Measurements from ENCODE around the gene ITGAD. TPM values are rescaled to one million over a fixed set of nuclear protein-coding genes. Genes with fewer than 3 reads are reported as not detected.

Gene ITGAD
- polyA plus RNA-seq, 1 of the 3 experiments (the other 2 are of a cell fraction): not detected

DNA sequence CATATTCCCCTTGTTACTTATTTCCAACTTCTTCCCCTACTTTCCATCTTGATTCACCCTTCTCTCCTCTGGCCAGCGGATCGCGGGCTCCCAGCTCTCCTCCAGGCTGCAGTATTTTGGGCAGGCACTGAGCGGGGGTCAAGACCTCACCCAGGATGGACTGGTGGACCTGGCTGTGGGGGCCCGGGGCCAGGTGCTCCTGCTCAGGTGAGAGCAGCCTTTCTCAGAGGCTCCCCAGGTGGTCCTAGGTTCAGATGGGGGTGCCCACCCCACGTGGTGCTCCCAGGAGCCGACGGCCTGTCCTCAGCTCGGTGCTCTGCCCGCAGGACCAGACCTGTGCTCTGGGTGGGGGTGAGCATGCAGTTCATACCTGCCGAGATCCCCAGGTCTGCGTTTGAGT, 22.1 kb upstream of the ITGAD start:
- TF ChIP-seq, protein P1, sequence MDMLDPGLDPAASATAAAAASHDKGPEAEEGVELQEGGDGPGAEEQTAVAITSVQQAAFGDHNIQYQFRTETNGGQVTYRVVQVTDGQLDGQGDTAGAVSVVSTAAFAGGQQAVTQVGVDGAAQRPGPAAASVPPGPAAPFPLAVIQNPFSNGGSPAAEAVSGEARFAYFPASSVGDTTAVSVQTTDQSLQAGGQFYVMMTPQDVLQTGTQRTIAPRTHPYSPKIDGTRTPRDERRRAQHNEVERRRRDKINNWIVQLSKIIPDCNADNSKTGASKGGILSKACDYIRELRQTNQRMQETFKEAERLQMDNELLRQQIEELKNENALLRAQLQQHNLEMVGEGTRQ (IDR thresholded peaks at IDR 0.05; ENCODE audit: borderline replicate concordance, low read depth, low read length): no peak
- TF ChIP-seq GABPA (IDR thresholded peaks at IDR 0.05; ENCODE audit: low read depth): no peak
- TF ChIP-seq SIN3A (IDR thresholded peaks at IDR 0.05; ENCODE audit: borderline replicate concordance, low read depth, low read length): no peak
- TF ChIP-seq CHD2 (IDR thresholded peaks at IDR 0.05; ENCODE audit: low read length, partially characterized antibody): no peak
- no peak for TF ChIP-seq FOXJ3 (CRISPR knock-in tag; IDR thresholded peaks at IDR 0.05)
- TF ChIP-seq JUND (IDR thresholded peaks at IDR 0.05): no peak
- TF ChIP-seq ELF1 (IDR thresholded peaks at IDR 0.05): no peak
- no peak for TF ChIP-seq NRF1 (IDR thresholded peaks at IDR 0.05; ENCODE audit: low read depth, low read length)
- TF ChIP-seq RXRA (IDR thresholded peaks at IDR 0.05; ENCODE audit: borderline replicate concordance, low read depth): no peak
- TF ChIP-seq, protein P2, sequence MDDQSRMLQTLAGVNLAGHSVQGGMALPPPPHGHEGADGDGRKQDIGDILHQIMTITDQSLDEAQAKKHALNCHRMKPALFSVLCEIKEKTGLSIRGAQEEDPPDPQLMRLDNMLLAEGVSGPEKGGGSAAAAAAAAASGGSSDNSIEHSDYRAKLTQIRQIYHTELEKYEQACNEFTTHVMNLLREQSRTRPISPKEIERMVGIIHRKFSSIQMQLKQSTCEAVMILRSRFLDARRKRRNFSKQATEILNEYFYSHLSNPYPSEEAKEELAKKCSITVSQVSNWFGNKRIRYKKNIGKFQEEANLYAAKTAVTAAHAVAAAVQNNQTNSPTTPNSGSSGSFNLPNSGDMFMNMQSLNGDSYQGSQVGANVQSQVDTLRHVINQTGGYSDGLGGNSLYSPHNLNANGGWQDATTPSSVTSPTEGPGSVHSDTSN (IDR thresholded peaks at IDR 0.05): no peak
- TF ChIP-seq RFX5 (IDR thresholded peaks at IDR 0.05; ENCODE audit: low read length): no peak
- no peak for TF ChIP-seq YY1 (IDR thresholded peaks at IDR 0.05; ENCODE audit: low read depth)
- TF ChIP-seq EZH2phosphoT487 (IDR thresholded peaks at IDR 0.05; ENCODE audit: borderline replicate concordance, low read depth): no peak
- POLR2A ChIA-PET: no interaction called here

DNA sequence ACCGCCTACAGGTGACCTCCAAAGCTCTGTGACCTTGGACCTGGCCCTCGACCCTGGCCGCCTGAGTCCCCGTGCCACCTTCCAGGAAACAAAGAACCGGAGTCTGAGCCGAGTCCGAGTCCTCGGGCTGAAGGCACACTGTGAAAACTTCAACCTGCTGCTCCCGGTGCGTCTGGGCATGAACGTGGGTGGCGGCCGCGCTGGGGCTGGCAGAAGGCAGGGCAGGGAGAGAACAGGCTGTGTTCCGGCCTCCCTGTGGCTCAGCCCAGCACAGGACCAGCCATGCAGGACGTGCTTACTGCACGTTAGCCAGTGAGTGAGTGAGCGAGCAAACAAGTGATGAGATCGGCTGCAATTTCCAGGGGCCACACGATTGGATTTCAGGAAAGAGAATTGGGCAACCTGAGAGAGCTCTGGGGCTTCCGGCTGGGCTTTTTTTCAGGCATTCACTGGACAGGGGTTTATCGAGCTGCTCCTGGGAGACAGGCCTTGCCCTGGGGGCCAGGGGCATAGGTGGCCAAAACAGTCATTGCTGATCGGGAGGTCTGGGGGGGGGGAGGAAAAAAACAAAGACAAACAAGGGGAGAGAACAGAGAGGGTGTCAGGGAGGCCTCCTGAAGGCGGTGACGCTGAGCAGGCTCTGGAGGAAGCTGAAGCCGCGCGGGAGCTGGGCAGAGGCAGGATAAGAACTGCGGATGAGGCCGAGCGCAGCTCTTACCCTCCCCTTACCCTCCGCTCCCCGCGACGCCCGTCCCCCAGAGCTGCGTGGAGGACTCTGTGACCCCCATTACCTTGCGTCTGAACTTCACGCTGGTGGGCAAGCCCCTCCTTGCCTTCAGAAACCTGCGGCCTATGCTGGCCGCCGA, 21.3 kb upstream of the ITGAD start:
- no peak overlapping the region for H3K4me2 ChIP-seq
- no peaks in the 10 kb centered on the region for H4K20me1 ChIP-seq (ENCODE audit: insufficient read depth)
- no peaks in the 10 kb centered on the region for H3K36me3 ChIP-seq (replicated peaks in 1 of 2; ENCODE audit: control insufficient read depth in 1 of 2, insufficient read depth in 2 of 2, low read length in 1 of 2)
- no peaks in the 10 kb centered on the region for H3K9me3 ChIP-seq
- H3K9ac ChIP-seq: no peak overlapping the region
- no peaks in the 10 kb centered on the region for H3F3A ChIP-seq (replicated peaks; ENCODE audit: insufficient read depth)
- DNase-seq: no peak
- ChIA-PET POLR2A (no interaction called here), CTCF (interaction anchor here (1.0 to 3.1 kb wide), 2 partner anchors 10 to 12 kb away, joined by 6 to 9 read pairs; no protein-coding TSS in a partner anchor)
- H3K4me3 ChIP-seq (ENCODE audit: low read depth in 2 of 2, low read length in 1 of 2): no peak overlapping the region
- H3K79me2 ChIP-seq (ENCODE audit: insufficient read depth): no peaks in the 10 kb centered on the region
- H3K4me1 ChIP-seq (ENCODE audit: control insufficient read depth in 1 of 2, insufficient read depth in 2 of 2, low read depth in 1 of 2, low read length in 1 of 2): no peaks in the 10 kb centered on the region
- WGBS (ENCODE audit: low lambda C conversion rate): 26% methylated on average over 37 of the region's 42 CpGs
- H3K27ac ChIP-seq (ENCODE audit: low read depth in 2 of 2, low read length in 1 of 2): no peak overlapping the region
- no peaks in the 10 kb centered on the region for H3K9me2 ChIP-seq
- peaks cover 66% of the 10 kb centered on the region for H3K27me3 ChIP-seq (ENCODE audit: insufficient read depth)
- H2AFZ ChIP-seq (ENCODE audit: low read depth): no peak overlapping the region
- no peak for TF ChIP-seq TEAD4 (IDR thresholded peaks at IDR 0.05; ENCODE audit: borderline replicate concordance, insufficient read depth)
- TF ChIP-seq, protein P3, sequence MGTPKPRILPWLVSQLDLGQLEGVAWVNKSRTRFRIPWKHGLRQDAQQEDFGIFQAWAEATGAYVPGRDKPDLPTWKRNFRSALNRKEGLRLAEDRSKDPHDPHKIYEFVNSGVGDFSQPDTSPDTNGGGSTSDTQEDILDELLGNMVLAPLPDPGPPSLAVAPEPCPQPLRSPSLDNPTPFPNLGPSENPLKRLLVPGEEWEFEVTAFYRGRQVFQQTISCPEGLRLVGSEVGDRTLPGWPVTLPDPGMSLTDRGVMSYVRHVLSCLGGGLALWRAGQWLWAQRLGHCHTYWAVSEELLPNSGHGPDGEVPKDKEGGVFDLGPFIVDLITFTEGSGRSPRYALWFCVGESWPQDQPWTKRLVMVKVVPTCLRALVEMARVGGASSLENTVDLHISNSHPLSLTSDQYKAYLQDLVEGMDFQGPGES (IDR thresholded peaks at IDR 0.05; ENCODE audit: low read depth, low read length): no peak
- no peak for TF ChIP-seq JUND (IDR thresholded peaks at IDR 0.05)
- TF ChIP-seq ELF1 (IDR thresholded peaks at IDR 0.05): no peak
- TF ChIP-seq, protein P4, sequence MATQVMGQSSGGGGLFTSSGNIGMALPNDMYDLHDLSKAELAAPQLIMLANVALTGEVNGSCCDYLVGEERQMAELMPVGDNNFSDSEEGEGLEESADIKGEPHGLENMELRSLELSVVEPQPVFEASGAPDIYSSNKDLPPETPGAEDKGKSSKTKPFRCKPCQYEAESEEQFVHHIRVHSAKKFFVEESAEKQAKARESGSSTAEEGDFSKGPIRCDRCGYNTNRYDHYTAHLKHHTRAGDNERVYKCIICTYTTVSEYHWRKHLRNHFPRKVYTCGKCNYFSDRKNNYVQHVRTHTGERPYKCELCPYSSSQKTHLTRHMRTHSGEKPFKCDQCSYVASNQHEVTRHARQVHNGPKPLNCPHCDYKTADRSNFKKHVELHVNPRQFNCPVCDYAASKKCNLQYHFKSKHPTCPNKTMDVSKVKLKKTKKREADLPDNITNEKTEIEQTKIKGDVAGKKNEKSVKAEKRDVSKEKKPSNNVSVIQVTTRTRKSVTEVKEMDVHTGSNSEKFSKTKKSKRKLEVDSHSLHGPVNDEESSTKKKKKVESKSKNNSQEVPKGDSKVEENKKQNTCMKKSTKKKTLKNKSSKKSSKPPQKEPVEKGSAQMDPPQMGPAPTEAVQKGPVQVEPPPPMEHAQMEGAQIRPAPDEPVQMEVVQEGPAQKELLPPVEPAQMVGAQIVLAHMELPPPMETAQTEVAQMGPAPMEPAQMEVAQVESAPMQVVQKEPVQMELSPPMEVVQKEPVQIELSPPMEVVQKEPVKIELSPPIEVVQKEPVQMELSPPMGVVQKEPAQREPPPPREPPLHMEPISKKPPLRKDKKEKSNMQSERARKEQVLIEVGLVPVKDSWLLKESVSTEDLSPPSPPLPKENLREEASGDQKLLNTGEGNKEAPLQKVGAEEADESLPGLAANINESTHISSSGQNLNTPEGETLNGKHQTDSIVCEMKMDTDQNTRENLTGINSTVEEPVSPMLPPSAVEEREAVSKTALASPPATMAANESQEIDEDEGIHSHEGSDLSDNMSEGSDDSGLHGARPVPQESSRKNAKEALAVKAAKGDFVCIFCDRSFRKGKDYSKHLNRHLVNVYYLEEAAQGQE (IDR thresholded peaks at IDR 0.05; ENCODE audit: low read depth, low read length): no peak
- TF ChIP-seq TAF1 (IDR thresholded peaks at IDR 0.05; ENCODE audit: borderline replicate concordance, low read depth, low read length): no peak
- TF ChIP-seq YY1 (IDR thresholded peaks at IDR 0.05; ENCODE audit: low read depth): no peak
- no peak for TF ChIP-seq FOXM1 (IDR thresholded peaks at IDR 0.05; ENCODE audit: low read depth)
- no peak for TF ChIP-seq SIN3A (IDR thresholded peaks at IDR 0.05; ENCODE audit: borderline replicate concordance, low read depth, low read length)
- TF ChIP-seq RFX5 (IDR thresholded peaks at IDR 0.05; ENCODE audit: low read length): no peak
- TF ChIP-seq EZH2phosphoT487 (IDR thresholded peaks at IDR 0.05; ENCODE audit: borderline replicate concordance, low read depth): no peak

More for the DNA sequence above, 22.1 kb upstream of the ITGAD start:
- 2% methylated on average over 6 of the region's 12 CpGs for WGBS (ENCODE audit: low lambda C conversion rate)
- DNase-seq: no peak
- H3K9ac ChIP-seq: no peak overlapping the region
- H3F3A ChIP-seq (replicated peaks; ENCODE audit: insufficient read depth): no peaks in the 10 kb centered on the region
- H2AFZ ChIP-seq (ENCODE audit: low read depth): no peak overlapping the region
- no peak overlapping the region for H3K4me2 ChIP-seq
- H3K36me3 ChIP-seq (replicated peaks in 1 of 2; ENCODE audit: control insufficient read depth in 1 of 2, insufficient read depth in 2 of 2, low read length in 1 of 2): no peaks in the 10 kb centered on the region
- no peaks in the 10 kb centered on the region for H4K20me1 ChIP-seq (ENCODE audit: insufficient read depth)
- no peaks in the 10 kb centered on the region for H3K4me1 ChIP-seq (ENCODE audit: control insufficient read depth in 1 of 2, insufficient read depth in 2 of 2, low read depth in 1 of 2, low read length in 1 of 2)
- no peaks in the 10 kb centered on the region for H3K79me2 ChIP-seq (ENCODE audit: insufficient read depth)
- peaks cover 68% of the 10 kb centered on the region for H3K27me3 ChIP-seq (ENCODE audit: insufficient read depth)
- CTCF ChIA-PET: no interaction called here
- H3K4me3 ChIP-seq (ENCODE audit: low read depth in 2 of 2, low read length in 1 of 2): no peak overlapping the region
- no peaks in the 10 kb centered on the region for H3K9me2 ChIP-seq
- no peaks in the 10 kb centered on the region for H3K9me3 ChIP-seq
- no peak overlapping the region for H3K27ac ChIP-seq (ENCODE audit: low read depth in 2 of 2, low read length in 1 of 2)

All from SK-N-SH (cell line).